KG1 (cell line): ENCODE data around the gene TMEM217.

Experiments used
- DNase-seq: peaks from one replicate; lab custom pipeline; 2025; lab: John Stamatoyannopoulos, UW

Gene TMEM217

GRCh38 chr6:37243816-37244370 is 14.1 kb downstream of the TMEM217 start:
- no peak for DNase-seq

GRCh38 chr6:37243131-37243815 is 14.7 kb downstream of the TMEM217 start:
- DNase-seq = no peak

DNA sequence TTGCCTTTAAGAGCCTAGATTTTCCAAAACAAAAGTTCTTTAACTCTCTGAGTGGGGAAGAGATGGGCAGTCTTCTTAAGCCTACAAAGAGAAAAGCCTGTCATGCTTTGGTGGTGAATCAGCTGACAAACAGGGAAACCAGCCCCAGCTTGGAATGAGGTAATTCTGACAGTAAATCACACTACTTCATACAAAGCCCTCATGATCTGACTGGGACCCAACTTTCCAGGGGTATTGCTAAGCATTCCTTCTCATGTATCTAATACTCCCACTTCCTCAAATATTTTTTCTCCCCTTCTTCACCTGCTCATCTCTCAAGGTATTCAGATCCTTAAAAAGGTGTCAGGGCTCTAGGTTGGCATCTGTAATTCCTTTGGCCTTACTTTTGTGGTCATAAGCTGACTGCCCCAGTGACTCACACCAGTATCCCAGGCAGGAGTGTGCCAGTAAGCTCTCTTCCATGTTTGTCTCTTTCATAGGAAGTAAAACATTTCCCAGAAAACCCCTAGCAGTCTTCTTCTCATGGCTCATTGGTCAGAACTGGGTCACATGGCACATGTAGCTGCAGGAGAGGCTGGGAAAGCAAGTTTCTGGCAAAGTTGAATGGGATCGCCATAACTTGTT is 15.4 kb downstream of the TMEM217 start:
- DNase-seq = no peak

- DNase-seq = no peak
Observed at GRCh38 chr6:37241775-37242428, 16.0 kb downstream of the TMEM217 start.

DNA sequence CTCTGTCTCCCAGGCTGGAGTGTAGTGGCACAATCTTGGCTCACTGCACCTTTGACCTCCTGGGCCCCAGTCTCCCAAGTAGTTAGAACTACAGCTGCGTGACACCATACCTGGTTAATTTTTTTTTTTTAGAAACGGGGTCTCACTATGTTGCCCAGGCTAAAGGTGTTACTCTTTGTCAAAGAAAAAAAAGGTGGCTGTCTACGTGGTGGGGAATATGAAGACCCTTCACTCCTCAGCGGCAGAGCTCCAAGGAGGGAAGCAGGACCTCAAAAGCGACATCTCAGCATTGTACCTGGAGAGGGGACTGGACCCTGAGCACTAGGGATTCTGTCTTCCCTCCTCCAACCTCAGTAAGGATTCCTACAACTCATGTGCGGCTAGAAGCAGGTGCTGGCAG is 16.8 kb downstream of the TMEM217 start:
- no peak for DNase-seq

DNA sequence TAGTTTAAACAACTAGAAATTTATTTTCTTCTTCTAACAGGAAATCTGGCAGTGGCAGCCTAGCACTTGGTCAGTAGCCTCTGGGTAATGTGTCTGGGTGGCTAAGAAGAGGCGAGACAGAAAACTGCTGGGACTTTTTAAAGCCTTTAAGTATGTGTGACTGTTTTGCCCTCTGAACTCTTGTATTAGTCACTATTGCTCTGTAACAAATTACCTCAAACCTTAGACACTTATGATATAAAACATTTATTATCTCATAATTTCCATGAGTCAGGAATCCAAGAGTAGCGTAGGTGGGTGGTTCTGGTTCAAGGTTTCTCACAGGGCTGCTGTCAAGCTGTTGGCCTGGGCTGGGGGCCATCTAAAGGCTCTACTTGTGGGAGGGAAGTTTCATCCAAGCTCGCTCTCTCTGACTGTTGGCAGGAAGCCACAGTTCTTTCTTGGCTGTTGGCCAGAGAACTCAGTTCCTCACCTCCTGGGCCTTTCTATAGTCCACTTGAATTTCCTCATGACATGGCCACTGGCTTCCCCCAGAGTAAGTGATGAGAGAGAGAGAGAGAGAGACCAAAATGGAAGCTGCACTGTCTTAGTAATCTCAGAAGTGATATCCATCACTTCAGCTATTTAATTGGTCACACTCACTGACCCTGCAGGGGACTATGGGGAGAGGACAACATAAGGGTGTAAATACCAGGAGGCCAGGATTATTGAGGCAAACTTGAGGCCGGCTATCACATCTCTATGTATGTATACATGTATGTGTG is 17.8 kb downstream of the TMEM217 start:
- peak; percentile 92 for DNase-seq

GRCh38 chr6:37239526-37239925 is 18.4 kb downstream of the TMEM217 start:
- no peak for DNase-seq

- DNase-seq = no peak
Observed at GRCh38 chr6:37238381-37238780, 19.6 kb downstream of the TMEM217 start.

GRCh38 chr6:37237789-37238188 is 20.2 kb downstream of the TMEM217 start:
- DNase-seq = no peak

GRCh38 chr6:37236921-37237320 is 21.0 kb downstream of the TMEM217 start:
- no peak for DNase-seq

GRCh38 chr6:37233541-37233940 is 24.4 kb downstream of the TMEM217 start:
- no peak for DNase-seq

GRCh38 chr6:37232430-37233017 is 25.4 kb downstream of the TMEM217 start:
- no peak for DNase-seq

GRCh38 chr6:37230104-37230503 is 27.8 kb downstream of the TMEM217 start:
- no peak for DNase-seq

DNA sequence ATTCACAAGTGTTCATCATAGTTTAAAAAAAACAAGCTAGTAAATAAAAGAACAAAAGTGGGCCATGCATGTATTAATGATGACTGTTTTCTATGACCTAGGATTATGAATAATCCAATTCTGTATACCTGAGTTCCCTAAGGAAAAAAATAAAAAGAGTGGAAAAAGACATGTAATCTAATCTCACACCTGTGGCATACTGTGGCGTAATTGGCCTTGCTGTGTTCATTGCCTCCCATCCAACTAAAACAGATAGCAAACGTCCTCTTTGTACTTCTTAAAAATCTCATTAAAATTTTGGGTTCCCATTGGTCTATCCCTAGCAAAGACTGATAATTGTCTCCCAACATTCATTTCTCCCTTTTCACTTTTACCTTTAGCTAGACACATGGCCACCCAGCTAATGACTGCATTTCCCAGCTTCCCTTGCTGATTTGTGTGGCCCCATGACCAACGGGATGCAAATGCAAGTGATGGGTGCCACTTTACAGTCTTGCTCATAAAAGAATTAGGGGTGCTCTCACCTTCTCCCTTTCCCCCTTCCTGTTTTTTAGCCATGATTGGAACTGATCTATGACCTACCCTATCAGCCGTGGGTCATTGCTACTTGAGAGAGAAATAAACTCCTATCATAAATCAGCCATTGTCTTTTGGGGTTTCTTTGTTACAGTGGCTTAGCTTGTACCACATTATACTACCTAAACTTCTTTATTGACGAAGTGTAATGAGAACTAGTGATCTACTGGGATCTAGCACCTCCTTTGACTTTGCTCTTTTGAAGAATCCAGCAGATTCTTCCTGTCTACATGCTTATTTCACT is 32.4 kb downstream of the TMEM217 start:
- DNase-seq = no peak

GRCh38 chr6:37222992-37223391 is 35.0 kb downstream of the TMEM217 start:
- no peak for DNase-seq

GRCh38 chr6:37222125-37222967 is 35.6 kb downstream of the TMEM217 start:
- no peak for DNase-seq

GRCh38 chr6:37221585-37222124 is 36.3 kb downstream of the TMEM217 start:
- DNase-seq = no peak

DNA sequence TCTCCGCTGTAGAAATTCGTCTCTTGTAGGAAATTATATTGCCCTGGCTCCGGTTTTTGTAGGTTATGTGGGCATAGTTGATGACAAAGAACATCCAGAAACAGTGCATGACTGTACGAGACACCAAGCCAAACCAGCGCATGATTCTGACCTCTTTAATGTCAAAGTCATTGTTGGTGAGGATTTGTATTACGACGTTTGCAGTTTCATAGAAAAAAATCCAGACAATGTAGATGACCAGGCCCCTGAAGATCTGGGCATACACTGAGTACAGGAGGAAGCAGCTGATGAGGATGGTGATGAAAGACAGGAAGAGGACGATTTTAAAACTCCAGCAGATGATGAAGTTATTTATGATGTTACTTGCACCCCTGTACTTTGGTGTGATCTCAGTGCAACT is 39.4 kb downstream of the TMEM217 start:
- no peak for DNase-seq

DNA sequence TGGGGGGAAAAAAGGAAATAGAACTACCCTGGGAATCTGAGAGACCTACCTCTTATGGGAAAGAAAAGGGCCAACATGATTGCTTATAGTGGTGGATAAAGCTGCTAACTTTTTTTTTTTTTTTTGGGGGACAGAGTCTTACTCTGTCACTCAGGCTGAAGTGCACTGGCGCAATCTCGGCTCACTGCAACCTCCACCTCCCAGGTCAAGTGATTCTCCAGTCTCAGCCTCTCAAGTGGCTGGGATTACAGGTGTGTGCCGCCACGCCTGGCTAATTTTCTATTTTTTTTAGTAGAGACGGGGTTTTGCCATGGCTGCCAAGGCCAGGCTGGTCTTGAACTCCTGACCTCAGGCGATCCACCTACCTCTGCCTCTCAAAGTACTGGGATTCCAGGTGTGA is 39.9 kb downstream of the TMEM217 start:
- DNase-seq = no peak

GRCh38 chr6:37212268-37212667 is 45.7 kb downstream of the TMEM217 start:
- no peak for DNase-seq
